ENCODE data around the gene ADGRF1.

GRCh38 chr6:47042275-47042791, at the start of gene ADGRF1:
- no peak for TF ChIP-seq EZH2phosphoT487 (IDR thresholded peaks at IDR 0.05; ENCODE audit: borderline replicate concordance)
- no peak for TF ChIP-seq CTCF (conservative IDR thresholded peaks at IDR 0.05; ENCODE audit: low read length)

Data from Loucy (cell line).